NCI-H1417 (cell line): ENCODE results near the gene MYOT.
A peak's percentile ranks its signal among the peaks of the same experiment; 100 is the strongest.
"Not testable (repeated sequence)": the region's sequence is repeated elsewhere in the genome, so short reads cannot be mapped to it uniquely, and the experiment has no call there.

Source experiments
- DNase-seq, 3 experiments: peaks; one replicate each; lab custom pipeline; 2025; lab: John Stamatoyannopoulos, UW

The MYOT gene, protein sequence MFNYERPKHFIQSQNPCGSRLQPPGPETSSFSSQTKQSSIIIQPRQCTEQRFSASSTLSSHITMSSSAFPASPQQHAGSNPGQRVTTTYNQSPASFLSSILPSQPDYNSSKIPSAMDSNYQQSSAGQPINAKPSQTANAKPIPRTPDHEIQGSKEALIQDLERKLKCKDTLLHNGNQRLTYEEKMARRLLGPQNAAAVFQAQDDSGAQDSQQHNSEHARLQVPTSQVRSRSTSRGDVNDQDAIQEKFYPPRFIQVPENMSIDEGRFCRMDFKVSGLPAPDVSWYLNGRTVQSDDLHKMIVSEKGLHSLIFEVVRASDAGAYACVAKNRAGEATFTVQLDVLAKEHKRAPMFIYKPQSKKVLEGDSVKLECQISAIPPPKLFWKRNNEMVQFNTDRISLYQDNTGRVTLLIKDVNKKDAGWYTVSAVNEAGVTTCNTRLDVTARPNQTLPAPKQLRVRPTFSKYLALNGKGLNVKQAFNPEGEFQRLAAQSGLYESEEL

DNA sequence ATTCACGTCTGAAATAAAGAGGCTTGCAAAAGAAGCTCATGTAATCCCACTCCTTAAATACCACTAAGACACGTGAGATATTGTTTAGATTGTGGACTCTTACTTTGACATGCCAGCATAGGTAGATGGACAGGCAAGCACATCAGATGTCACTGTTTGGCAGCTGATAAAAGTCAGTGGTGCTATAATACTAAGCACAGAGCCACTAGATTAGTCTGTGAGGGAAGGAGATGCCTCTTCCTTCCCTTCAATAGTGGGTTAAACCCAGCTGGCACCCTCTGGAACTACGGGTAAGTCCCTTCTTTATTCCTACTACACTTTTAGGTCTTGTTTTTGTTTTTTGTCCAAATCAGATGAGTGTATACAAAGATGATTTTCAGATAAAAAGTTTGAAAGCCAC lies at the start of gene MYOT:
MYOT (plus strand) TSS at position 197 of the 400 bp plus-strand sequence. CDS start 2,792 bp downstream, outside the sequence.
- DNase-seq = no peak

DNA sequence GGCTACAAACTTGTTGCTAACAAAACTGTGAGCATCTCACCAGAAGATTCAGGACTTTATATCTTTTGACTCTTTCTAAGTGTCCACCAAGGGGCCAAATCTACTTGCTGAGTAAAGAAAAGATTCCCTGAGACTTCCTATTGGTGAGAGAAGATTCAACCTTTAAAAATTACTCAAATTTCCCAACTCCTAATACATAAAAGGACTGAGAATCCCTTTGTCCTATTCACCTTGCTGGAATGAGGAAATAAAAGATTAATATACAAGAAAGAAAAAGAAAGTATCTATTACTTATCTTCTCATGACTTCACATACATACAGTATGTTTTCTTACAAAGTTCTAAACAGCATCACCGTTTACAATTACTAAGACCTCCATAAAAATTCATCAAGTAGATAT lies 47.9 kb upstream of the MYOT start:
- no peak for DNase-seq

DNA sequence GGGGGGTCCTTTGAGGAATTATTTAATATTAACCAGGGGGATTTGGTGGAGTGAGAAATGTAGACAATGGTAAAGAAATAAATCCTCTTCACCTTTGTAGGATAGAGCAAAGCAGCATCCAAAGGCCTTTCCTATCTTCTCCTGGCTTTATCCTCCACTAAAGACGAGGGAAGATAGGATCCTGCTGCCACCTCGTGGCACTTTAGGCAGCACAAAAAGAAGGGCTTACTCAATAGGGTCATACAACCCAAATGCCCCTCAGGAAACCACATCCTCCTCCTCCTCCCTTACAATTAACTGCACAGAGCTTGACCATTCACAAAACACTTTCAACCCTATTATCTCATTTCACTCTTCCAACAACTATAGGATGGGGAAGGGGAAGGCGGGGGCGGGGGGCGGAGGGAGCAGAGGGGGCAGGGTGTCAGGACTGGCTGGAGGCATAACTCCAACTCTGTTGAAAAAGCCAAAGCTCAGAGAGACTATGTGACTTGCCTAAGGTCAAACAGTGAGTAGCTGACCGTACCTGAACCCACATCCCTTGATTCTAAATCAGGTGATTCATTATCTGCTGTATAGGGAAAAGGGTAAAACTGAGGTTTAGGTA lies 45.4 kb upstream of the MYOT start:
- DNase-seq = peak in 1 of 3 experiments; percentile 35

DNA sequence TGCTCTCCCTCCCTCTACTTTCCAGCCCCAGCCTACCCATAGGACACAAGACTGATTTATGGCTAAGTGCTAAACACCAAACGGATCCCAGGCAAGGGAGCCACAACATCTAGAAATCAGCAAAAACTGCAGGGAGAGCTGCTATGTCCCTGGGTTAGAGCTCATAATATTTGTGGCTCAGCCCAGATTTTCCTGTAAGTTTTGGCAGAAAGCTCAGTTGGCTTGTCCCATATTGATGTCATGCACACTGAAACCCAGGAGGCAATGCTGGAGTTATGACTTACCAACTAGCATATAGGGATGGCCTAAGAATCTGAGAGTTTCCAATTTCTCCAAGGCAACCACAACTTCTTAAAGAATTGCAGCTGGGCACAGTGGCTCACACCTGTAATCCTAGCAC lies 44.7 kb upstream of the MYOT start:
- no peak for DNase-seq

DNA sequence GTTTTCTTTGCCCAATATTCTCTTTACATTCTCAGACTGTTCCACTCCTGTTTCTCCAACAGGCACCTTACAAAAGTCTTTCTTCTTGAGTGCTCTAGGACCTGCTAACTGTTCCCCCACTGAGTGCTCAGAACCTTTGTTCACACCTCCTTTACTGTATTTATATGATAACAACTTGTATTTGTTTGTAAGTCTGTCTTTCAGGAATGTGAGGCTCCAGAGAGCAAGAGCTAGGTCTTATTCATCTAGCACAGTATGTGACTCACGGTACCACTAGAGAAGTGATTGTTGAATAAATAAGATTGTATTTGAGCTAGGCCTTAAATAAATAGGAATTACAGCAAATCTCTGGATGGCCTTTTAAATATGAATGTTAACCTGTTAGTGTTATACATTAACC lies 42.5 kb upstream of the MYOT start:
- DNase-seq = no peak

DNA sequence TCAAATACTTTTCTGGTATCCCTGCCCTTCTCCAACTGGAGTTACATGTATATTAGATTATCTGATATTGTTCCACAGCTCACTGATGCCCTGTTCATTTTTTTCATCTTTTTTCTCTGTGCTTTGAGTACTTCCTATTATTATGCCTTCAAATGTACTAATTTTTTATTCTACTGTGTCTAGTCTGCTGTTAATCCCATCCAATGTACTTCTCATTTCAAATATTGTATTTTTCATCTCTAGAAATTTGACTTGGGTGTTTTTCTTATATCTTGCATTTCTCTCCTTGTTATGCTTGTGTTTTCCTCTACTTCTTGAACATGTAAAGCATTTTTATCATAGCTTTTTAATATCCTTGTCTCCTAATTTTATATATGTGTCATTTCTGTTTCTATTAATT lies 41.6 kb upstream of the MYOT start:
- DNase-seq = no peak

DNA sequence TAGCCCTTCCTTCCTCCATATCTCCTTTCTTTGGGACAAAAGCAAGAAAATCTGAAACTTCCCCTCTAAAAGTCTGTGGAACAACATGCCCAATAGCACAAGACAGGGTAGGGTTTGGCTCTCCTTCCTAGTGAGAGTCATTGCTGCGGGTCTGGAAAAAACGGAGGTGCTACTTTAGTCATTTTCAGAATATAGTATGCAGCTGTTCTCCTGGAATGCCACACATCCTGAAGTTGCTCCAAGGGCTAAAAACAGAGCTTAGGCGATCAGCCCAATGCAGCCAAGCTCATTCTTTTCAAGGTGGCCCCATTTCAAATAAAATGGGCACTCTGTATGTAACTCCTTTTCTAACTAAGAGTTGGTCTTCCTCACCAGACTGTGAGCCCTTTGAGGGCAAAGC lies 39.5 kb upstream of the MYOT start:
- no peak for DNase-seq

DNA sequence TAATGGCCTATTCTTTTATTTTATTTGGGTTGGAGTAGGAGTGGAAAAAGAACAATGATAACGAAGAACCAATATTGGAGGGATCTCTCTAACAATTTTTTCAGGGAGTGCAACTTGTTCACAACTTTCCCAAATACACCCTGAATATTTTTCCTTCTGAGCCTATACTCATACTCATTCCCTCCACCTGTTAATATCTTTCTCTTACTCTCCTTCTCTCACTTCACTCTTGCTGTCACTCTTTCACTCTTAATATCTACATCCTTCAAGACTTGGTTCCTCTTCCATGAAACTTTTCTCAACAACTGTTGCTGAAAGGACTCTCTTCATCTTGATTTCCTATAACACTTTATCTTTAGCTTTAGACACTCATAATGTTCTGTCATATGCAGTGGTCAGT lies 39.0 kb upstream of the MYOT start:
- no peak for DNase-seq

DNA sequence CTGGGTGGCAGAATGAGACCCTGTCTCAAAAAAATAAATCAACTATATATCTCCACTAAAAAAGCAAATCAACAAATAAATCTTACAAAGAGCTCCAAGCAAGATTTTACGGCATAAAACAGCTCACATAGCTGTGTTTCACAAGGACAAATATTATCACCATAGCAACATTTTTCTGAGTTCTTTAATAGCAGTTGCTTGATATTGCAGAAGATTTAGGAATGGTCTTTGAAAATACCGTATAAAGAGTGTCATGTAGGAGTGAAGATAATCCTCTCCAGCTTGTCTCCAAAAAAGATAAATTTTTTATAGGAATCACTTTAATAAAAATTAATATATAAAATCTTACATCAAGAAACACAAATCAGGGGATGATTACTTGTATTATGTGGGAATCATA lies 36.6 kb upstream of the MYOT start:
- DNase-seq = no peak

DNA sequence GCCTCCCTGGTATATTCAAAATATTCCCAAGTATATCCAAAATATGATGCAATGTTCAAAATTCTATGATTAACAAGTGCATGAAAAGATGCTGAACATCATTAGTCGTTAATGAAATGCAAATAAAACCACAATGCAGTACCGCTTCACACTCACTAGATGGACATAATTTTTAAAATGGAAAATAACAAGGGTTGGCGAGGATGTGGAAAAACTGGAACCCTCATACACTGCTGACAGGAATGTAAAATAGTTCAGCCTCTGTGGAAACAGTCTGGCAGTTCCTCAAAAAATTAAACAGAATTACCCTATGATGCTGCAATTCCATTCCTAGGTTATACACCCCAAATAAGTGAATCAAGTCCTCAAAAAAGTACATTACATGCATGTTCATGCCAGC lies 36.1 kb upstream of the MYOT start:
- no peak for DNase-seq

DNA sequence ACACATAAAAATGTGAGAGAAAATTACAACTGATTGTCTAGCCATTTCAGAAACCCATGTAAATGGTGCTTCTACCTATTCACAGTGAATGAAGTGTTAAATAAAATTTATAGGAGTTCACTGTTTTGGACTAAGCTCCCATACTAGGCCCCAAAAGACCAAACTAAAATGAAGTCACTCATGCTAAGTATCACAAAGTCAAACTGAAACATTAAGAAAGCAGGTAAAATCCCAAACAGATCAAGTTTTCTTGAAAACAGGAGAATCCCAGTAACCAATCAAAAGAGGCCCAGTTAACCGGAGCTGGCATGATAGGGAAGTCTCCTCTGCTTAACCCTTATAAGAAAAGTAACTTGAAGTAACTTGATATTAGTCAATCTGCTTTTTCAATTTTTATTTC lies 35.2 kb upstream of the MYOT start:
- no peak for DNase-seq

DNA sequence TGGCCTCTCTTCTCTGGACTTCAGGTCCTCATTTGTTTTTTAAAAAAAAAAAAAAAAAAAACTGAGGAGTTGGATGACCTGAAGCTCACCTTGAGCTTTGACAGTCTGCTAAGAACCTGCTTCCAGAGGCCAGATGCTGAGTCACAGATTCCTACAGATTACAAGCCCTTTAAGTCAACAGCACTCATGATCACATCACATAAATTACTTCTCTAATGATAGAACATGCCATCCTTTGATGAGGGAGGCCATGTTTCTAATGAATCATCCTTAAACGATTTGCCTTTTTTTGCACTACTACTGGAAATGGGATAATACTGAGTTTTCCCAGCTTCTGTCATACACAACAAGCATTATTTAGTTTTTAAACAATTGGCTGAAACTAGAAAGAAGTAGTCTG lies 34.2 kb upstream of the MYOT start:
- peak in 1 of 3 experiments; percentile 33 for DNase-seq

DNA sequence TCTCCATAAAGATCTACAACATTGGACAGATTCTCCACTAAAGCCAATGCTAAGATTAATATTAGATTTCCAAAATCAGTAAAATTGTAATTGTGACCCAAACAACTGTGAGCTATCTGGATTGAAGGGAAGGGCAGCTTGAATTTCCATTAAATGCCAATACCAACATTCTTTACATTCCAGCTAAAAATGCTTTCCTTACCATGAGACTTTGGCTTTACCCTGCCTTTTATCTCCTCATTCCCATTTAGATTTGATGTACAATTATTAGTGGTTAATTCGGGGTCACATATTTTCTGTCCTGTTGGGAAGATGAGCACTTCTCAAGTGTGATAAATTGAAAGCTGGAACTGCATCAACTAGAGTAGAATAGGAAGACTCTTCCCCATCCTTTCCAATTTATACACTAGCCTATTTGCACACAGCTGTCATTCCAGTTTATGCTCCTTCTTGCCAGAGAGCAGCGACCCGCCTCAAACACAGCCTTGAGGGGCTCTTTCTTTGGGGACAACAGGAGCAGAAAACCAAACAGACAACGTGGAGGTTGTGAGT lies 33.1 kb upstream of the MYOT start:
- DNase-seq = no peak

DNA sequence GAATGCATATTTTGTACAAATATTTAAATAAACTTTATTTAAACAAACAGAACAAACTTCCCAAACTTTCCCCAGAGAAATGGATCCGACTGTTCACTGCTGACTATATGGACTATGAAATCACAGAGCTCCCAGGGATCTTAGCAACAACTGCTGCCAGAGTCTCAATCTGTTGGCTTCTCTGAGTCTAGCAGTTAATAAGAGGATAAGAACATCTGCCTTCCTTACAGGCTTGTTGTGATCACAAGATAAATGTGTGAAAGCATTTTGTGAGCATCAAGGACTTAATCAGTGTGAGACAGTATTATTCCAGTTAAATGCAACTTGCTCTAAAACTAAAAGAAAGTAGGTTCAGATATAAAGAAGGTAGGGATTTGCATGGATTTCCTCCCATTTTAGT lies 31.4 kb upstream of the MYOT start:
- DNase-seq = no peak

DNA sequence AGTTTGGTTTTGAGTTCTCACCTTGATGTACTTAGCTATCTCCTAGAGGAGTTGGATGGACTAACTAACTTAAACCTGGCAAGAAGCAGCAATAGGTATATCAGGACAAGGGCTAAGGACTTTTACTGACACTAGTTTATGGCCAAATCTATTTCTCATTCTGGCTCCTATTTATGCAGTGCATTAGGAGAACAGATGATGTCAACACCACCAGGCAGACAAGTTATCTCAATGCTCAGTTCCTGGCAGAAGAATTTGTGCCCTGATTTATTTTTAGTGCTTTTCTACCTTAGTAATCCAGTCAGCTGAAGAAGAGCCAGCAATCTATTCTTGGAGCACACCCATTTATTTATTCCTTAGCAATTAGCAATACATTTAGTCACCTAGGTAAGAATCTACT lies 30.7 kb upstream of the MYOT start:
- no peak for DNase-seq

DNA sequence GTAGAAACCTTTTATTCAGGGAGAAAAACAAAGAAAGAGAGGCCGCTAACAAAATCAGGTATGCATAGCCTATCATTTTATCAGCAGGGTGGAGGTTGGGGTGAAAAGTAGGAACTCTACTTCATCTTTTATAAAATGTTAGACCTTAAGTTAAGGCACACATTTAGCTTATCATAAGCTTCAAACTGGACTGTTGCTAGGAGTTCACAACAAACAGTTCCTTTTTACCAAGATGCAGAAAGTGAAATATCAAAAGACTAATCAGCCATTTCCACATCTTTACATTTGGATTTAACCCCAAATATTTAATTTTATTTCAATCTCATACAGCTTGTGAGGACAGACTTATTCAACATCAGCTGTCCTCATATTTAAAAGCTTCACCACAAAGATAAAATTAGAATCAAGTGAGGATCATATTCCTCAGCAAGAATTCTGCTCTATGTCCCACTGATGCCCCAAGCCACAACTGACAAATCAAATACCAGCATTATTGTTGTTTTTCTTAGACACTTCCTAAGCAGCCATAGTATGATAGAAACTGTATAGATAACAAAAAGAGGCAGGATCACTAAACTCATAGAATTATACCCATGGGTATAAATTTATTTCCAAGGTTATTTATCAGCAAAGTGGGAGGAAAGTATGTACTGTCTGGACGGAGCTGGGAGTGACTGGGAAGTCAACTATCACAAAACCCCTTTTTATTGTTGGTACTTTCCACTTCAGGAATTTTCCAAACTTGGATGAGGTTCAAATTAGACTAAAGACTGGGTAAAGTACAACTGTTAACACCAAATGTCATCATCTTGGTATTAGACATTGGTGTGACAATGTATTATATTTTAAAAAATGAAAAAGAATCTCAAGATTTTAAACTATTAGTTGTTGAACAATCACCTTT lies 29.9 kb upstream of the MYOT start:
- DNase-seq = no peak

DNA sequence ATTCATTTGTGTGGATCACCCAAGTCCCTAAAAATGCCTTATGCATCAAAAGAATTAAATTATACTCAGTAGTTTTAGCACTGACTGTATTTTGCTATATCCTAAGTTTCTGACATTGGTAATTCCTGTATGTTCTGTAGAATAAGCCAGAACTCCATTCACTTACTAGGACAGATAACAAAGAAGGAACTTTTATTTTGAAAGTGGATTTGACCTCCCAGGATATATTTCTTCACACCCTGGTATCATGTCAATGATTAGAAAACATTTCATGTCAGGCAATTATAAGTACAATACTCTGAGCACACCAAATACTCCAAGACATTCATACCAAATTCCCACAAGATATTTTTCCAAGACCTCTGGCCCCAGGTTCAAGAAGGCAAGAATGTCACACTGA lies 28.7 kb upstream of the MYOT start:
- no peak for DNase-seq

DNA sequence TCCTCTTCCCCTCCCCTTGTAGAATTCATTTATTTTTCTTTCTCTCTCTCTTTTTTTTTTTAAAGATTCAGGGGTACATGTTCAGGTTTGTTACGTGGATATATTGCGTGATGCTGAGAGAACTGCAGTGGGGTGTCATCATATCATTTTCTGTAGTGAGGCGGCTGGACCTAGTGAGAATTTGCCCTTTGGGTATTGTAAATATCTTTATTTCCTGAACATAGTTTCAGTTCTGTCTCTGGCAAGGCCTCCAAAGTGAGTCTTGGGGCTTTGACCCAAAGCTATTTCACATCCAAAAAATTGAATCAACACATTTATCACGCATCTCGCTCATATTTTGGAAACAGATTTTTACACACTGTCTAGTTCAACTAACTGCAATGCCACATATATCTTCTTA lies 25.4 kb upstream of the MYOT start:
- no peak for DNase-seq

DNA sequence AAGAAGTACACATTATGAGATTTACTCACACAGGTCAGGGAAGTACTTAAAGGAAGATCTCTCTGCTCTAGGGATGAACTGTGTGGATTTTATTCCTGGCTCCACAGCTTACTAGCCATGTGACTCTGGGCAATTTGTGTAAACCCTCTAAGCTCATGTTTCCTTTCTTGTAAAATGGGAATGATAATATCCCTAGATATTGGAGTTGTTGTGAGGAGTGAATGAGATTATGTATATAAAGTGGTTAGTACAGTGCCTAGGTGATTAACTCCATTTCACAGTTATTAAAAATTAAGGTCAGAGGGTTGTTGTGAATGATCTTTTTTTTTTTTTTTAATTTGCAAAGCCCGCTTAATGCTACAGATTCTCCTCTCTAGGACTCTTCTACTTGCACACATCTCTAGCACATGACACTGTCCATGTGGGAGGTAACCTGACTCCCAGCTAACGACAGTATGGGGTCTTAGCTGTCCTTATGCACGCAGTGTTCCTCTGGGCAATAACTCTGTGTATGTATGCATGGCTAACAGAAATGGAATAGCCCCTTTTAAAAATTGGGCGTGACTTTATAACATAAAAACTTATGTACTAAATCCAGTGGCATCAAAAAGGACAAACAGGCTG lies 23.9 kb upstream of the MYOT start:
- DNase-seq = no peak

DNA sequence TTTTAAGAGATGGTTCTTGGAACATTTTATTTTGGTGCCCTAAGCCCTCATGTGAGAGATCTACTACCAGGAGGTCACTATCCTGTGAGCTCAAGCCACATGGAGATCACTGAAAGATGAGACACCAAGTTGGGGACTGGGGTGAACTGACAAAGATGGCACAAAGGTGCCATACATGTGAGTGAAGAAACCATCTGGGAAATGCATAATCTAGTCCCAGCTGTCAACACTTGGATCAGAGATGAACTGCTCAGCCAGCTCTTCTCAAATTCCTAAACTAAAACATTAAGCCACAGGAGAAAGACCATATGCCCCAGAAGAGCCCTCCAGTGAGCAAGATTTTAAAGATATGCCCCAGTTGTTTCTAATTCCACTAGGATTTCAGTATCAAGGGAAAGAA lies 22.2 kb upstream of the MYOT start:
- no peak for DNase-seq

DNA sequence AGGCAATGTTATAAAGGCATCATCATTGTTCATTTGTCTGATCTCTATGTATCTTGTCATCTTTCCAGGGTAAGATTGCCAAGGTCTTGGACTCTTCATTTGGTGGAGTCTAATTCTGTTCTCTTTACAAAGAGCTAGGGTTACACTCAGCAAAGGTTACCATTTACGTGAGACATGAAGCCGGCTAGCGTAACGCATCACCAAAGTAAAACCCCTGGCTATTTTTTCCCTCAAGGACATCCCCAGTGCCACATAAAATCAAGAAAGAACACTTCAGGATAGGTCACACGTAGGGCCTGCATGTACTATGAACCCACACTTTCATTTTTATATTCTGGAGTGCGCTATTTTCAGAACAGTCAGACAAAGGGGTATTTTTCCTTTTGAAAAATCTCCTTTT lies 20.0 kb upstream of the MYOT start:
- peak in 1 of 3 experiments; percentile 35 for DNase-seq

DNA sequence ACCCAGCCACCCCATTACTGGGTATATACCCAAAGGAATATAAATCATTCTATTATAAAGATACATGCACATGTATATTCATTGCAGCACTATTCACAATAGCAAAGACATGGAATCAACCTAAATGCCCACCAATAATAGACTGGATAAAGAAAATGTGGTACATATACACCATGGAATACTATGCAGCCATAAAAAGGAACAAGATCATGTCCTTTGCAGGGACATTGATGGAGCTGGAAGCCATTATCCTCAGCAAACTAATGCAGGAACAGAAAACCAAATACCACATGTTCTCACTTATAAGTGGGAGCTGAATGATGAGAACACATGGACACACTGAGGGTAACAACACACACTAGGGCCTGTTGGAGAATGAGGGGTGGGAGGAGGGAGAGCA lies 14.5 kb upstream of the MYOT start:
- not testable (repeated sequence) for DNase-seq
